Hepatocyte (in vitro differentiated cells): ENCODE data around the gene GRHL1. TPM values are rescaled to one million over a fixed set of nuclear protein-coding genes. Genes with fewer than 3 reads are reported as not detected.
"Not testable (repeated sequence)": the region's sequence is repeated elsewhere in the genome, so short reads cannot be mapped to it uniquely, and the experiment has no call there.

ENCODE experiments used
- DNase-seq: peaks from one replicate; pipeline ENCODE4 v3.0.0-alpha.2; 2016; ENCODE audit warnings: low spot score
- H2AFZ ChIP-seq: fragments of 200-600 bp; sonication (generic); 2 replicates; pipeline ENCODE4 v1.6.0; 2016; ENCODE audit warnings: antibody characterized with exemption, mild to moderate bottlenecking
- H3K27ac ChIP-seq: fragments of 200-600 bp; sonication (generic); 2 replicates; pipeline ENCODE4 v1.5.1; 2016; ENCODE audit warnings: mild to moderate bottlenecking
- H3K27me3 ChIP-seq: fragments of 200-600 bp; sonication (generic); 2 replicates; pipeline ENCODE4 v1.6.1; 2016
- H3K36me3 ChIP-seq: fragments of 200-600 bp; sonication (generic); replicated peaks from 2 replicates; pipeline ENCODE4 v1.5.1; 2016; ENCODE audit warnings: low read depth; ENCODE audit not compliant: insufficient read depth
- H3K4me1 ChIP-seq: fragments of 200-600 bp; sonication (generic); 2 replicates; pipeline ENCODE4 v1.5.1; 2016; ENCODE audit warnings: mild to moderate bottlenecking, moderate library complexity; ENCODE audit not compliant: insufficient read depth
- H3K4me2 ChIP-seq: fragments of 200-600 bp; sonication (generic); 2 replicates; pipeline ENCODE4 v1.6.0; 2016
- H3K4me3 ChIP-seq: fragments of 200-600 bp; sonication (generic); 2 replicates; pipeline ENCODE4 v1.5.1; 2016; ENCODE audit warnings: mild to moderate bottlenecking
- H3K79me2 ChIP-seq: fragments of 200-600 bp; sonication (generic); 2 replicates; pipeline ENCODE4 v1.6.0; 2017; ENCODE audit warnings: mild to moderate bottlenecking
- H3K9me2 ChIP-seq: fragments of 200-600 bp; sonication (generic); replicated peaks from 2 replicates; pipeline ENCODE4 v1.6.0; 2017; ENCODE audit warnings: mild to moderate bottlenecking; ENCODE audit not compliant: insufficient read depth
- H3K9me3 ChIP-seq: fragments of 200-600 bp; sonication (generic); 2 replicates; pipeline ENCODE4 v1.5.1; 2016; ENCODE audit warnings: low read depth, mild to moderate bottlenecking
- H4K20me1 ChIP-seq: fragments of 200-600 bp; sonication (generic); 2 replicates; pipeline ENCODE4 v1.6.0; 2016; ENCODE audit warnings: mild to moderate bottlenecking; ENCODE audit not compliant: insufficient read depth, poor library complexity, severe bottlenecking
- CTCF ChIP-seq: fragments of 200-600 bp; sonication (generic); IDR thresholded peaks from 2 replicates; pipeline ENCODE4 v1.5.1; 2016; ENCODE audit warnings: antibody characterized with exemption, mild to moderate bottlenecking; ENCODE audit not compliant: poor library complexity
- EZH2 ChIP-seq: fragments of 200-600 bp; sonication (generic); IDR thresholded peaks from 2 replicates; pipeline ENCODE4 v1.6.1; 2016; ENCODE audit warnings: antibody characterized with exemption, mild to moderate bottlenecking, borderline replicate concordance
- EZH2phosphoT487 ChIP-seq: fragments of 200-600 bp; sonication (generic); IDR thresholded peaks from one replicate; pipeline ENCODE4 v1.6.1; 2018; ENCODE audit warnings: antibody characterized with exemption, mild to moderate bottlenecking, low read depth, moderate library complexity; ENCODE audit not compliant: unreplicated experiment, severe bottlenecking
- WGBS: methylation state at CpG from one replicate; pipeline ENCODE4 v1.1.6; 2016; ENCODE audit warnings: low lambda C conversion rate; ENCODE audit errors: missing lambda C conversion rate; 5-methylcytosine and 5-hydroxymethylcytosine counted together
- polyA plus RNA-seq: library from polyadenylated mRNA; unstranded; fragments of >200 nt; fragmentation: Nextera tagmentation; extraction: Ambion mirVana; gene quantifications from 2 replicates; pipeline ENCODE4 v1.2.1, GENCODE V29; 2016
- total RNA-seq: library from RNA; depleted of rRNA; stranded (reverse); fragments of >200 nt; gene quantifications from 2 replicates; pipeline ENCODE4 v1.2.3, GENCODE V29; 2014

Gene GRHL1
- total and polyA plus RNA-seq, 2 experiments from 2014 or later: 4.0 to 10.9 TPM

- WGBS: 76% methylated on average over 7 of the region's 7 CpGs
These were observed 78.4 kb downstream of the GRHL1 start for GRCh38 chr2:10029875-10030223.

GRCh38 chr2:10030311-10030736 is 78.8 kb downstream of the GRHL1 start:
- Histone ChIP-seq H3K27ac (no peak overlapping the region), H4K20me1 (no peaks in the 10 kb centered on the region), H3K27me3 (no peaks in the 10 kb centered on the region), H3K36me3 (no peaks in the 10 kb centered on the region), H3K9me3 (no peaks in the 10 kb centered on the region), H3K4me2 (no peak overlapping the region), H2AFZ (no peak overlapping the region), H3K4me3 (no peak overlapping the region), H3K9me2 (no peaks in the 10 kb centered on the region), H3K79me2 (no peaks in the 10 kb centered on the region), H3K4me1 (peaks cover 8% of the 10 kb centered on the region)
- DNase-seq: no peak
- no peak for TF ChIP-seq EZH2
- TF ChIP-seq CTCF: no peak
- WGBS: 52% methylated on average over 9 of the region's 9 CpGs

More at GRCh38 chr2:10029875-10030223, 78.4 kb downstream of the GRHL1 start:
- TF ChIP-seq EZH2 (no peak), EZH2phosphoT487 (no peak), CTCF (no peak)
- H3K4me3 ChIP-seq: no peak overlapping the region
- no peaks in the 10 kb centered on the region for H3K9me3 ChIP-seq
- H3K79me2 ChIP-seq: no peaks in the 10 kb centered on the region
- no peaks in the 10 kb centered on the region for H3K9me2 ChIP-seq
- H4K20me1 ChIP-seq: no peaks in the 10 kb centered on the region
- H3K36me3 ChIP-seq: no peaks in the 10 kb centered on the region
- no peak overlapping the region for H3K4me2 ChIP-seq
- H3K27me3 ChIP-seq: no peaks in the 10 kb centered on the region
- H2AFZ ChIP-seq: no peak overlapping the region
- no peak for DNase-seq
- no peak overlapping the region for H3K27ac ChIP-seq
- H3K4me1 ChIP-seq: peaks cover 8% of the 10 kb centered on the region

GRCh38 chr2:10030798-10031197 is 79.3 kb downstream of the GRHL1 start:
- not testable (repeated sequence) for H4K20me1 ChIP-seq, H3K4me3 ChIP-seq, H3K27me3 ChIP-seq, H3K27ac ChIP-seq, DNase-seq, H3K36me3 ChIP-seq, H3K9me2 ChIP-seq, H3K79me2 ChIP-seq, H3K4me1 ChIP-seq, H3K9me3 ChIP-seq, H3K4me2 ChIP-seq, H2AFZ ChIP-seq
- 93% methylated on average over 8 of the region's 8 CpGs for WGBS

GRCh38 chr2:10031886-10032745 is 80.6 kb downstream of the GRHL1 start:
- H3K79me2 ChIP-seq: no peaks in the 10 kb centered on the region
- no peak overlapping the region for H3K4me2 ChIP-seq
- H3K4me1 ChIP-seq: peaks cover 8% of the 10 kb centered on the region
- no peaks in the 10 kb centered on the region for H4K20me1 ChIP-seq
- no peak overlapping the region for H3K4me3 ChIP-seq
- no peaks in the 10 kb centered on the region for H3K9me3 ChIP-seq
- no peak for TF ChIP-seq EZH2phosphoT487
- TF ChIP-seq EZH2: no peak
- TF ChIP-seq CTCF: no peak
- no peak overlapping the region for H2AFZ ChIP-seq
- H3K27me3 ChIP-seq: no peaks in the 10 kb centered on the region
- DNase-seq: no peak
- H3K27ac ChIP-seq: no peak overlapping the region
- no peaks in the 10 kb centered on the region for H3K9me2 ChIP-seq
- WGBS: 86% methylated on average over 20 of the region's 20 CpGs
- no peaks in the 10 kb centered on the region for H3K36me3 ChIP-seq
